ENCODE results near the gene IL5. TPM values are rescaled to one million over a fixed set of nuclear protein-coding genes. Genes with fewer than 3 reads are reported as not detected.
A peak's percentile ranks its signal among the peaks of the same experiment; 100 is the strongest.
"Not testable (repeated sequence)": the region's sequence is repeated elsewhere in the genome, so short reads cannot be mapped to it uniquely, and the experiment has no call there.

IL5 gene
- total and polyA plus RNA-seq, 7 donors = not detected

GRCh38 chr5:132557478-132558172 lies 14.3 kb upstream of the IL5 start:
- H3K4me1 ChIP-seq = peaks cover 0 to 21% (median 19%) of the 10 kb centered on the region in 4 donors
- H3K27ac ChIP-seq = peak overlapping the region; percentile 89 to 92 (median 91)
- TF ChIP-seq EP300 (IDR thresholded peaks at IDR 0.05) (no peak), POLR2AphosphoS5 (IDR thresholded peaks at IDR 0.05) (peak in 1 of 4 donors; percentile 3)
- intact Hi-C loops (cut with DNase I) = loop anchor here (5.0 kb wide), 3 partner anchors 60 to 310 kb away; partner anchors contain the start of genes GDF9 and UQCRQ
- peaks cover 0 to 16% (median 3%) of the 10 kb centered on the region in 4 donors for H3K36me3 ChIP-seq
- H3K9me3 ChIP-seq = no peaks in the 10 kb centered on the region
- H3K27me3 ChIP-seq = no peaks in the 10 kb centered on the region
- WGBS, 2 donors = 5 to 6% methylated on average over 15 of the region's 15 CpGs
- peak overlapping the region; percentile 51 to 80 (median 75) for H3K4me3 ChIP-seq
- DNase-seq = peak; percentile 71

GRCh38 chr5:132556763-132557477 lies 13.6 kb upstream of the IL5 start, which contains the start of gene RAD50:
RAD50 (plus strand) TSS chr5:132556977; CDS start chr5:132557325, 348 bp downstream.
- intact Hi-C loops (cut with DNase I) = loop anchor here (5.0 kb wide), 3 partner anchors 60 to 310 kb away; partner anchors contain the start of genes GDF9 and UQCRQ
- 0% methylated on average over 53 of the region's 53 CpGs for WGBS, 2 donors
- DNase-seq = peak; percentile 97
- Histone ChIP-seq H3K27ac (peak within 1 kb of the TSS; percentile 89 to 92 (median 91)), H3K36me3 (peaks cover 0 to 16% (median 3%) of the 10 kb centered on the region in 4 donors), H3K4me1 (peaks cover 0 to 21% (median 19%) of the 10 kb centered on the region in 4 donors), H3K27me3 (no peaks in the 10 kb centered on the region), H3K4me3 (peak within 1 kb of the TSS; percentile 51 to 80 (median 75)), H3K9me3 (no peaks in the 10 kb centered on the region)
- TF ChIP-seq EP300 (IDR thresholded peaks at IDR 0.05) (peak in 1 of 4 donors; percentile 78), POLR2AphosphoS5 (IDR thresholded peaks at IDR 0.05) (peak; percentile 94 to 98 (median 98)), POLR2A (IDR thresholded peaks at IDR 0.05) (peak; percentile 70 to 77)
- TF ChIP-seq, protein P1, sequence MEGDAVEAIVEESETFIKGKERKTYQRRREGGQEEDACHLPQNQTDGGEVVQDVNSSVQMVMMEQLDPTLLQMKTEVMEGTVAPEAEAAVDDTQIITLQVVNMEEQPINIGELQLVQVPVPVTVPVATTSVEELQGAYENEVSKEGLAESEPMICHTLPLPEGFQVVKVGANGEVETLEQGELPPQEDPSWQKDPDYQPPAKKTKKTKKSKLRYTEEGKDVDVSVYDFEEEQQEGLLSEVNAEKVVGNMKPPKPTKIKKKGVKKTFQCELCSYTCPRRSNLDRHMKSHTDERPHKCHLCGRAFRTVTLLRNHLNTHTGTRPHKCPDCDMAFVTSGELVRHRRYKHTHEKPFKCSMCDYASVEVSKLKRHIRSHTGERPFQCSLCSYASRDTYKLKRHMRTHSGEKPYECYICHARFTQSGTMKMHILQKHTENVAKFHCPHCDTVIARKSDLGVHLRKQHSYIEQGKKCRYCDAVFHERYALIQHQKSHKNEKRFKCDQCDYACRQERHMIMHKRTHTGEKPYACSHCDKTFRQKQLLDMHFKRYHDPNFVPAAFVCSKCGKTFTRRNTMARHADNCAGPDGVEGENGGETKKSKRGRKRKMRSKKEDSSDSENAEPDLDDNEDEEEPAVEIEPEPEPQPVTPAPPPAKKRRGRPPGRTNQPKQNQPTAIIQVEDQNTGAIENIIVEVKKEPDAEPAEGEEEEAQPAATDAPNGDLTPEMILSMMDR (IDR thresholded peaks at IDR 0.05) = no peak

DNA sequence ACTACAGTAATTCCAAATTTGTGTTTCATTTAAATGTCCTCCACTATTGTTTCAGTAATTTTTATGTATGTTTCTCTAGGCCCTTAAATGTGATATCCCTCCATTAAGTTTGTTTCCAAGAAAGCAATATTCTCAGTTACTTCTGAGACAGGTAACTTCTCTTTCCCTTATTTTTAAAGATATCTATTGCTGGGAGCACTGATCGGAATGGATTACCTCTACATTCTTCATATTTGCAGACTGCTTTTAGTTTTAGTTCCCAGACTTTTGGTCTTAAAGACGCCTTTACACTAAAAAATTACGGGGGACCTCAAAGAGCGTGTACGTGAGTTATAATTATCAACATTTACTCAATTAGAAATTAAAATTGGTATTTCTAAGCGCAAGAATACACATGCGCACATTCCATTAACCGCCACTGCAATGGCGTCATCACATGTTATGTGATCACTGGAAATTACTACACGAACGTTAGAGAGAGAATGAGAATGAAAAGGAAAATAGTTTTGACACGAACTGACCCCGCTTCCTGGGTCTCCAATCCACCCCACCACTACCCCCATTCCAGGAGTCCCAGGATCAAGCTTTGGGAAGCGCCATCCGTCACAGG lies 12.9 kb upstream of the IL5 start:
- Histone ChIP-seq H3K4me1 (peaks cover 0 to 21% (median 19%) of the 10 kb centered on the region in 4 donors), H3K36me3 (peaks cover 0 to 16% (median 3%) of the 10 kb centered on the region in 4 donors), H3K9me3 (no peaks in the 10 kb centered on the region), H3K27ac (peak overlapping the region; percentile 89 to 92 (median 91)), H3K4me3 (peak overlapping the region; percentile 51 to 80 (median 75)), H3K27me3 (no peaks in the 10 kb centered on the region)
- DNase-seq = no peak
- TF ChIP-seq, protein P1 (IDR thresholded peaks at IDR 0.05) = no peak
- no peak for TF ChIP-seq POLR2AphosphoS5 (IDR thresholded peaks at IDR 0.05)
- intact Hi-C loops (cut with DNase I) = loop anchor here (5.0 kb wide), 3 partner anchors 59 to 311 kb away; partner anchors contain the start of genes GDF9 and UQCRQ
- WGBS, 2 donors = 60 to 64% methylated on average over 15 of the region's 15 CpGs

GRCh38 chr5:132549576-132549975 lies 6.3 kb upstream of the IL5 start:
- intact Hi-C loops (cut with DNase I) = no loop called here
- Histone ChIP-seq H3K9me3 (no peaks in the 10 kb centered on the region), H3K36me3 (no peaks in the 10 kb centered on the region), H3K27me3 (no peaks in the 10 kb centered on the region), H3K4me1 (no peaks in the 10 kb centered on the region), H3K27ac (no peak overlapping the region), H3K4me3 (no peak overlapping the region)
- no peak for DNase-seq
- 78 to 89% methylated on average over 2 of the region's 2 CpGs for WGBS, 2 donors
- no peak for TF ChIP-seq EP300 (IDR thresholded peaks at IDR 0.05)
- no peak for TF ChIP-seq POLR2A (IDR thresholded peaks at IDR 0.05)
- no peak for TF ChIP-seq POLR2AphosphoS5 (IDR thresholded peaks at IDR 0.05)
- TF ChIP-seq, protein P1 (IDR thresholded peaks at IDR 0.05) = no peak

- H3K4me3 ChIP-seq; H3K9me3 ChIP-seq; H3K27me3 ChIP-seq; H3K36me3 ChIP-seq; H3K27ac ChIP-seq; DNase-seq; intact Hi-C loops (cut with DNase I); H3K4me1 ChIP-seq: not testable (repeated sequence)
- WGBS, 2 donors = 94 to 96% methylated on average over 5 to 7 of the region's 7 CpGs
Measured at GRCh38 chr5:132548834-132549233, 5.5 kb upstream of the IL5 start.
